Measurements from ENCODE around the gene ITGA3. TPM values are rescaled to one million over a fixed set of nuclear protein-coding genes. Genes with fewer than 3 reads are reported as not detected.

Gene ITGA3
- polyA plus RNA-seq, 1 experiment = 184 TPM

DNA sequence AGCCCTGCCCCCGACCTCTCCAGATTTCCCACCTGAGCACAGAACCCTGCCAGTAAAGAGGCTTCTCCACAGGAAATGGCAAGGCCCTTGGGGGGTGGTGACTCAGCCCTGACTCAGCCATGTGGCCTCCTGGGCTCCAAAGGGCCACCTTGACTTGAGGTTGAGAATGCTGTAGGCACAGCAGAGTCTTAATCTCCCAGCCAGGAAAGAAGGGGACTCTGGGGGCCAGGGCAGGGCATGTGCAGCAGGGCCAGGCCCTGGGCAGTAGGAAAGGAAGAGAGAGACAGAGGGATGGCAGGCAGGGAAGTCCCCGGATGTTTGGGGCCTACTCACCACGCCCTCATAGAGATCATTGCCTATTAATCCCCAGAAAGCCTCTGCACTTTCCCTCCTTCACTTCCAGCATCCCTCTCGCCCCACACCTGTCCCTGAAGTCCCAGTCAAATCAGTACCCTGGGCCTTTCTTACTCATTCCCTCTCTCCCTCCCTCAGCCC lies 4.8 kb upstream of the ITGA3 start:
- no peak for DNase-seq (ENCODE audit: low read depth)
- Histone ChIP-seq H3K36me3 (ENCODE audit: control insufficient read depth, insufficient read depth, low read length) (no peaks in the 10 kb centered on the region), H3K27me3 (ENCODE audit: control insufficient read depth, insufficient read depth, low read length) (no peaks in the 10 kb centered on the region), H3K4me3 (ENCODE audit: low read depth, low read length) (no peak overlapping the region)
- CTCF ChIA-PET = no interaction called here
- TF ChIP-seq, protein P1, sequence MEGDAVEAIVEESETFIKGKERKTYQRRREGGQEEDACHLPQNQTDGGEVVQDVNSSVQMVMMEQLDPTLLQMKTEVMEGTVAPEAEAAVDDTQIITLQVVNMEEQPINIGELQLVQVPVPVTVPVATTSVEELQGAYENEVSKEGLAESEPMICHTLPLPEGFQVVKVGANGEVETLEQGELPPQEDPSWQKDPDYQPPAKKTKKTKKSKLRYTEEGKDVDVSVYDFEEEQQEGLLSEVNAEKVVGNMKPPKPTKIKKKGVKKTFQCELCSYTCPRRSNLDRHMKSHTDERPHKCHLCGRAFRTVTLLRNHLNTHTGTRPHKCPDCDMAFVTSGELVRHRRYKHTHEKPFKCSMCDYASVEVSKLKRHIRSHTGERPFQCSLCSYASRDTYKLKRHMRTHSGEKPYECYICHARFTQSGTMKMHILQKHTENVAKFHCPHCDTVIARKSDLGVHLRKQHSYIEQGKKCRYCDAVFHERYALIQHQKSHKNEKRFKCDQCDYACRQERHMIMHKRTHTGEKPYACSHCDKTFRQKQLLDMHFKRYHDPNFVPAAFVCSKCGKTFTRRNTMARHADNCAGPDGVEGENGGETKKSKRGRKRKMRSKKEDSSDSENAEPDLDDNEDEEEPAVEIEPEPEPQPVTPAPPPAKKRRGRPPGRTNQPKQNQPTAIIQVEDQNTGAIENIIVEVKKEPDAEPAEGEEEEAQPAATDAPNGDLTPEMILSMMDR (IDR thresholded peaks at IDR 0.05; ENCODE audit: insufficient read depth, low read depth, low read length) = no peak
- POLR2A ChIA-PET = interaction anchor here (0.7 kb wide), 1 partner anchor 151 kb away, joined by 3 read pairs; no protein-coding TSS in a partner anchor

DNA sequence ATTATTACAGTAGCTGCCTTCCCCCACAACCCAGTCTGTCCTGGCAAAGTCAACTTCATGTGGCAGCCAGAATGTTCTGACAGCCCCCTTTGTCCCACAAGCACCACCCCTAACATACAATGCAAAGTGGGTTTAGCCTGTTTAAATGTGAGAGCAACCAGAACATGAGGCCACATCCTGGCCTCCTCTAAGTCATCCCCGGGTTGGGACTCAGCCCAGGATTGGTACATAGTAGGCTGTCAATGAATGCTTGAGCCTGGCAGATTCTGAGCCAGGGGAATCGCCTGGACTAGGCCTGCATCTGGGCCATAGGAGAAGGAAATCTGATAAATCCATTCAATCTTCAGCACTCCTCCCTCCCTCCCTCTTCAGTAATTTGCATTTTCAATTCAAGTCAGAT lies 4.3 kb upstream of the ITGA3 start:
- CTCF ChIA-PET = interaction anchor here (1.0 to 1.6 kb wide), 3 partner anchors 9 to 346 kb away, joined by 3 to 4 read pairs (median 3); partner anchors contain the start of gene LRRC59
- POLR2A ChIA-PET = interaction anchor here (0.7 kb wide), 1 partner anchor 150 kb away, joined by 3 read pairs; no protein-coding TSS in a partner anchor
- TF ChIP-seq, protein P1 (IDR thresholded peaks at IDR 0.05; ENCODE audit: insufficient read depth, low read depth, low read length) = no peak
- Histone ChIP-seq H3K4me3 (ENCODE audit: low read depth, low read length) (no peak overlapping the region), H3K36me3 (ENCODE audit: control insufficient read depth, insufficient read depth, low read length) (no peaks in the 10 kb centered on the region), H3K27me3 (ENCODE audit: control insufficient read depth, insufficient read depth, low read length) (no peaks in the 10 kb centered on the region)
- no peak for DNase-seq (ENCODE audit: low read depth)

DNA sequence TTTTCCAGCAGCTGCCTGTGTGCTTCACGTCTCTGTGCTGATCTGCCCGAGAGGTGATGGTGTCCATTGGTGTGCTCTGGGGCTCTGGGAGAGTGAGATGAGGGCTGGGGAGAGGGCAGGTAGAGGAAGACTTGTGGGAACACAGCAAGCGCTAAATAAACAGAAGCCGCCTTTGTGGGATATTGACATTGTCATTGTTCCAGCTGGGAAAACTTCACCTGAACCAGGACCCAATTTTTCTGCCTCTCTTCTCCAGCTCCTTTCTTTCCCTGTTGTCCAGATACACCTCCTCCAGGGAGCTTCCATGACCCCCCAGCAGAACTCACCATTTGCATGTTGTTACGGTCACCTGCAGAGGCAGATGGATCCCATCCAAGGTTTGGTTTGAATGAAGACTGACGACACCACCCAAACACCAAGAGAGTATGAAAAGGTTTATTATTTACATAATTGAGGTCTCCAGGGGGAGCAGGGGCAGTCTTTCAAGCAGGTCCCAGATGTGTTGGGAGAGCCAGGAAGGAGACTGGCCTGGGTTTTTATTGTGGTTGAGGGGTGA lies 3.6 kb upstream of the ITGA3 start:
- Histone ChIP-seq H3K27me3 (ENCODE audit: control insufficient read depth, insufficient read depth, low read length) (no peaks in the 10 kb centered on the region), H3K36me3 (ENCODE audit: control insufficient read depth, insufficient read depth, low read length) (no peaks in the 10 kb centered on the region), H3K4me3 (ENCODE audit: low read depth, low read length) (no peak overlapping the region)
- POLR2A ChIA-PET = no interaction called here
- no peak for DNase-seq (ENCODE audit: low read depth)
- TF ChIP-seq, protein P1 (IDR thresholded peaks at IDR 0.05; ENCODE audit: insufficient read depth, low read depth, low read length) = no peak
- CTCF ChIA-PET = interaction anchor here (1.0 to 1.9 kb wide), 5 partner anchors 8 to 345 kb away, joined by 3 to 9 read pairs (median 4); partner anchors contain the start of gene LRRC59

DNA sequence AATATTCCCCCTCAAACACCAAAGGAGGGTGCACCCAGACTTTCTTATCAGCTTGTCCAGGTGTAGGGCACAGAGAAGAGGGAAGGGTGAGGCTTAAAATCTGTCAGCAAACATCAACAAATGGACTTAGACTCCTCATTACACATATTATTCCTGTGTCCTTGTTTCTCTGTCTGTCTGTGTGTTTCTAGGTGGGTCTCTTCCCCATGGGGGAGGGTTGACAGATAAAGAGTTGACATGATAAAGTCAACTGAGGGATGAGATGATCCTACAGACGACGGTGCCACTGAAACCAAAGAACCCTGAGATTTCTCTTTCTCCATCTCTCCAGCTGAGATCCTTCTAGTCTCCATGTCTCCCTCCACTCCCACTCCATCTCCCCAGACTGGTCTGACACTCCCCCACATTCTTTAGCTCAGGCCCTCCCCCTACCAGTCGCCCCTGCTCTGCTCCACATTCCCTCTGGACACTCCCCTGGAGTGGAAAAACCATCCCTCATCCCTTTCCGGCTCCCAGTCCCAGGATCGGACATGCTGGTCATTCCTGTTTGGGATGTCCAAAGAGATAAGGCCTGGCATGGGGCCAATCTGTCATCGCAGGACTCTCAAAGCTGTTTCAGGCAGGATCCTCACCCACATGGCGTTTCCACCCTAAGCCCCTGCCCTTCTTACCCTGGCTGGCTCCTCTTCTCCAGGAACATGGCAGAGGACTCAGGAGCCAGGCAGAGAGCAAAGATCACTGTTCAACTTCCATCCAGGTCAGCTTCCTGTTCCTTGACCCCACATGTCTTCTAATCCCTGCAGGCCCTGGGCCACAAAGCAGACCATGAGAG lies 2.9 kb upstream of the ITGA3 start:
- no peaks in the 10 kb centered on the region for H3K27me3 ChIP-seq (ENCODE audit: control insufficient read depth, insufficient read depth, low read length)
- TF ChIP-seq, protein P1 (IDR thresholded peaks at IDR 0.05; ENCODE audit: insufficient read depth, low read depth, low read length) = no peak
- CTCF ChIA-PET = interaction anchor here (1.0 to 5.2 kb wide), 9 partner anchors 7 to 344 kb away, joined by 3 to 25 read pairs (median 4); partner anchors contain the start of genes LRRC59 and PDK2
- no peak for DNase-seq (ENCODE audit: low read depth)
- H3K36me3 ChIP-seq (ENCODE audit: control insufficient read depth, insufficient read depth, low read length) = peaks cover 2% of the 10 kb centered on the region; the same call in 1 of the 2 replicates
- POLR2A ChIA-PET = no interaction called here
- no peak overlapping the region for H3K4me3 ChIP-seq (ENCODE audit: low read depth, low read length)

DNA sequence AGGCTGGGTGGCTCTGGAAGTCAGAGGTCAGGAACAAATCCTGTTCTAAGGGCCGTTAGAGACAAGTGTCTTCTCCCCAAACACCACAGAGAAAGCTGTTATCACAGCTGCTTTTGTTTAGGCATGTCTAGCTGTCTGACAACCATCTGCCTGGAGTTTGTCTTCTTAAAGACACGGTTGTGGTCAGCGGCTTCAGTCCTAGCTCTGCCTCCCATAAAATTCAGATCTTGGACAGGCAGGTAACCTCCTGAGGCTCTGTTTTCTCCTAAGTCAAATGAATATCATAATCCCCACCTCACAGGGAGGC lies 2.3 kb upstream of the ITGA3 start:
- ChIA-PET CTCF (interaction anchor here (1.1 to 5.2 kb wide), 6 partner anchors 10 to 41 kb away, joined by 3 to 25 read pairs (median 4); partner anchors contain the start of gene PDK2), POLR2A (interaction anchor here (0.5 kb wide), 1 partner anchor 164 kb away, joined by 3 read pairs; no protein-coding TSS in a partner anchor)
- DNase-seq (ENCODE audit: low read depth) = no peak
- Histone ChIP-seq H3K27me3 (ENCODE audit: control insufficient read depth, insufficient read depth, low read length) (no peaks in the 10 kb centered on the region), H3K36me3 (ENCODE audit: control insufficient read depth, insufficient read depth, low read length) (peaks cover 2% of the 10 kb centered on the region; the same call in 1 of the 2 replicates), H3K4me3 (ENCODE audit: low read depth, low read length) (no peak overlapping the region)
- TF ChIP-seq, protein P1 (IDR thresholded peaks at IDR 0.05; ENCODE audit: insufficient read depth, low read depth, low read length) = no peak
